IMR-90 (cell line): ENCODE measurements around the gene ADCY9. TPM values are rescaled to one million over a fixed set of nuclear protein-coding genes. Genes with fewer than 3 reads are reported as not detected.

Source experiments
- ATAC-seq: fragments of 200-7000 bp; cut with Tn5 transposase; 2 replicates; pipeline ENCODE4 v1.9.1; 2020; ENCODE audit warnings: low read depth, mild to moderate bottlenecking, moderate library complexity
- BruUV-seq: library from RNA; stranded (reverse); fragments of 400-500 nt; replicated peaks from 2 replicates; lab custom pipeline; 2021; lab: Mats Ljungman, UMichigan
- CTCF ChIA-PET: fragments of 300-600 bp; formaldehyde crosslinking; extraction: SDS; loops from one replicate; lab custom pipeline; 2021; ENCODE audit warnings: antibody characterized with exemption; lab: Yijun Ruan, JAX
- POLR2A ChIA-PET: fragments of 300-600 bp; sonication (Branson Sonifier 250); formaldehyde crosslinking; loops from one replicate; lab custom pipeline; 2022; ENCODE audit warnings: antibody characterized with exemption; ENCODE audit not compliant: unreplicated experiment; lab: Charles Lee
- DNase-seq: peaks from one replicate; pipeline ENCODE4 v3.0.0; 2013
- H2AFZ ChIP-seq: replicated peaks from 2 replicates; pipeline ENCODE3; 2013; ENCODE audit warnings: low read length, mild to moderate bottlenecking; ENCODE audit not compliant: poor library complexity
- H2AK5ac ChIP-seq: 2 replicates; pipeline ENCODE4 v1.6.1; 2013; ENCODE audit warnings: low read depth, low read length, inconsistent platforms
- H2AK9ac ChIP-seq: replicated peaks from 2 replicates; pipeline ENCODE3; 2013; ENCODE audit warnings: mild to moderate bottlenecking, low read depth, low read length, moderate library complexity; ENCODE audit not compliant: poor library complexity
- H2BK120ac ChIP-seq: 2 replicates; pipeline ENCODE4 v1.6.1; 2013; ENCODE audit warnings: low read depth, low read length, inconsistent platforms
- H2BK15ac ChIP-seq: 3 replicates; pipeline ENCODE4 v1.6.1; 2013; ENCODE audit warnings: low read depth, low read length, inconsistent platforms
- H2BK20ac ChIP-seq: 2 replicates; pipeline ENCODE4 v1.6.1; 2013; ENCODE audit warnings: low read depth, mild to moderate bottlenecking, inconsistent platforms, low read length, moderate library complexity
- H2BK5ac ChIP-seq: 2 replicates; pipeline ENCODE4 v1.6.1; 2013; ENCODE audit warnings: mild to moderate bottlenecking, low read depth, low read length, inconsistent platforms; ENCODE audit not compliant: poor library complexity, severe bottlenecking
- H3K14ac ChIP-seq: replicated peaks from 2 replicates; pipeline ENCODE4 v1.6.1; 2013; ENCODE audit warnings: low read depth, low read length, inconsistent platforms
- H3K18ac ChIP-seq: 2 replicates; pipeline ENCODE4 v1.6.1; 2013; ENCODE audit warnings: low read depth, low read length, control low read depth
- H3K23ac ChIP-seq: 2 replicates; pipeline ENCODE4 v1.6.1; 2013; ENCODE audit warnings: low read depth, low read length, inconsistent platforms
- H3K27ac ChIP-seq: 2 replicates; pipeline ENCODE4 v1.5.1; 2013; ENCODE audit warnings: mild to moderate bottlenecking, control low read depth, low read length; ENCODE audit not compliant: insufficient read depth
- H3K27me3 ChIP-seq: 2 replicates; pipeline ENCODE4 v1.6.1; 2013; ENCODE audit warnings: low read length; ENCODE audit not compliant: control insufficient read depth, insufficient read depth
- H3K36me3 ChIP-seq: 2 replicates; pipeline ENCODE4 v1.6.1; 2013; ENCODE audit warnings: low read length, mixed read lengths; ENCODE audit not compliant: control insufficient read depth, insufficient read depth
- H3K4ac ChIP-seq: 2 replicates; pipeline ENCODE4 v1.6.1; 2013; ENCODE audit warnings: low read depth, low read length, inconsistent platforms
- H3K4me1 ChIP-seq: 2 replicates; pipeline ENCODE4 v1.6.1; 2013; ENCODE audit warnings: low read length, mixed read lengths; ENCODE audit not compliant: control insufficient read depth, insufficient read depth
- H3K4me2 ChIP-seq: 2 replicates; pipeline ENCODE4 v1.6.1; 2013; ENCODE audit warnings: low read depth, mild to moderate bottlenecking, control low read depth, low read length, moderate library complexity
- H3K4me3 ChIP-seq: 2 replicates; pipeline ENCODE4 v1.5.1; 2013; ENCODE audit warnings: low read depth, mild to moderate bottlenecking, control low read depth, low read length, moderate library complexity; ENCODE audit not compliant: insufficient read depth
- H3K56ac ChIP-seq: 2 replicates; pipeline ENCODE4 v1.6.1; 2013; ENCODE audit warnings: low read length, inconsistent platforms; ENCODE audit not compliant: insufficient read depth; ENCODE audit errors: extremely low read depth
- H3K79me1 ChIP-seq, 2 experiments: 2 replicates each; pipeline ENCODE4 v1.6.1; 2013; ENCODE audit warnings: low read length in 2 of 2, inconsistent platforms in 1 of 2, low read depth in 1 of 2
- H3K9ac ChIP-seq: 2 replicates; pipeline ENCODE4 v1.6.1; 2013; ENCODE audit warnings: low read depth, low read length, control low read depth
- H3K9me1 ChIP-seq: 2 replicates; pipeline ENCODE4 v1.6.1; 2013; ENCODE audit warnings: low read length, inconsistent platforms; ENCODE audit not compliant: insufficient read depth
- H3K9me3 ChIP-seq: 2 replicates; pipeline ENCODE4 v1.6.1; 2013; ENCODE audit warnings: low read length; ENCODE audit not compliant: control insufficient read depth, insufficient read depth
- H4K20me1 ChIP-seq: 2 replicates; pipeline ENCODE4 v1.6.1; 2013; ENCODE audit warnings: low read length, inconsistent platforms; ENCODE audit not compliant: insufficient read depth
- H4K5ac ChIP-seq: 2 replicates; pipeline ENCODE4 v1.6.1; 2013; ENCODE audit warnings: mild to moderate bottlenecking, low read depth, low read length, control low read depth
- H4K8ac ChIP-seq, 2 experiments: 2 replicates each; pipeline ENCODE4 v1.6.1; 2013; ENCODE audit warnings: low read depth in 2 of 2, low read length in 2 of 2, control low read depth in 1 of 2, inconsistent platforms in 1 of 2
- H4K91ac ChIP-seq: 2 replicates; pipeline ENCODE4 v1.6.1; 2013; ENCODE audit warnings: low read depth, low read length, inconsistent platforms; ENCODE audit not compliant: insufficient read depth
- BHLHE40 ChIP-seq: fragments of 150-350 bp; IDR thresholded peaks from 2 replicates; pipeline ENCODE4 v1.6.1; 2016; ENCODE audit warnings: mild to moderate bottlenecking, low read depth, low read length
- CTCF ChIP-seq: conservative IDR thresholded peaks from 2 replicates; pipeline ENCODE4 v1.5.1; 2012; ENCODE audit warnings: mild to moderate bottlenecking, low read depth, low read length, improper control_type of control experiment
- MXI1 ChIP-seq: IDR thresholded peaks from 2 replicates; pipeline ENCODE4 v1.6.1; 2012; ENCODE audit warnings: low read depth, mild to moderate bottlenecking, low read length, moderate library complexity, borderline replicate concordance
- NFE2L2 ChIP-seq: fragments of 150-350 bp; IDR thresholded peaks from 2 replicates; pipeline ENCODE4 v1.6.1; 2016; ENCODE audit warnings: low read depth, mild to moderate bottlenecking, low read length
- WGBS, 2 experiments: methylation state at CpG; one replicate each; pipeline versions ENCODE4 v1.1.5 to v1.1.7; 2013; ENCODE audit warnings: missing lambda C conversion rate in 2 of 2; ENCODE audit not compliant: insufficient read length in 1 of 2; ENCODE audit errors: extremely low coverage in 2 of 2; 5-methylcytosine and 5-hydroxymethylcytosine counted together
- dilution Hi-C: fragments of 300-500 bp; cut with HindIII; formaldehyde crosslinking; loops from one replicate; pipeline ENCODE4 v1.14.3; 2018; ENCODE audit warnings: low sequenced_read_pairs; ENCODE audit not compliant: unreplicated experiment
- in situ Hi-C: fragments of 300-500 bp; cut with MboI; formaldehyde crosslinking; loops from 3 replicates; pipeline ENCODE4 v1.14.3; 2019; ENCODE audit warnings: low sequenced_read_pairs, inconsistent platforms, mixed read lengths
- intact Hi-C: fragments of 100-400 bp; cut with micrococcal nuclease; formaldehyde crosslinking; loops from 2 replicates; pipeline ENCODE4 v1.10.0; 2022
- polyA plus RNA-seq, 3 experiments: library from polyadenylated mRNA; depleted of rRNA; stranded (reverse); fragments of >200 nt; gene quantifications; 2 replicates each; pipeline ENCODE4 v1.2.3, GENCODE V29; 2012; ENCODE audit warnings: low replicate concordance in 1 of 3
- total RNA-seq: library from RNA; depleted of rRNA; stranded (reverse); fragments of >200 nt; gene quantifications from 2 replicates; pipeline ENCODE4 v1.2.3, GENCODE V29; 2012

ADCY9 gene
- total and polyA plus RNA-seq, 2 of the 4 experiments (the other 2 are of a cell fraction) = 5.4 to 12.5 TPM

GRCh38 chr16:4002121-4002520, 114.1 kb downstream of the ADCY9 start:
- H2BK15ac ChIP-seq = no peak overlapping the region
- H3K27me3 ChIP-seq = no peaks in the 10 kb centered on the region
- ChIA-PET CTCF (no interaction called here), POLR2A (interaction anchor here (0.5 kb wide), 1 partner anchor 159 kb away, joined by 9 read pairs; no protein-coding TSS in a partner anchor)
- peaks cover 26% of the 10 kb centered on the region for H3K4me1 ChIP-seq
- H3K9me1 ChIP-seq = peaks cover 33% of the 10 kb centered on the region
- no peak overlapping the region for H2AFZ ChIP-seq
- no peak overlapping the region for H2AK5ac ChIP-seq
- DNase-seq = no peak
- BruUV-seq = no TSS peak
- no CpG with 5 or more reads among the region's 2 CpGs for WGBS, 2 experiments
- no peak overlapping the region for H2AK9ac ChIP-seq
- no peak overlapping the region for H4K91ac ChIP-seq
- H4K20me1 ChIP-seq = peaks cover 8% of the 10 kb centered on the region
- dilution Hi-C loops = no loop called here
- H3K4me2 ChIP-seq = no peak overlapping the region
- H3K23ac ChIP-seq = no peak overlapping the region
- no peak for ATAC-seq
- no peak overlapping the region for H3K4ac ChIP-seq
- H2BK120ac ChIP-seq = no peak overlapping the region
- no peak overlapping the region for H2BK5ac ChIP-seq
- no peak overlapping the region for H3K18ac ChIP-seq
- no peak for TF ChIP-seq MXI1
- TF ChIP-seq CTCF = no peak
- no peak for TF ChIP-seq BHLHE40
- TF ChIP-seq NFE2L2 = no peak
- 0 out of 2 replicates have a peak, but pooled peaks cover 2% of the 10 kb centered on the region for H3K36me3 ChIP-seq
- H3K14ac ChIP-seq = no peak overlapping the region
- H3K9ac ChIP-seq = no peak overlapping the region
- no peak overlapping the region for H3K4me3 ChIP-seq
- H3K9me3 ChIP-seq = no peaks in the 10 kb centered on the region
- intact Hi-C loops = no loop called here
- no peak overlapping the region for H3K27ac ChIP-seq
- no peak overlapping the region for H4K5ac ChIP-seq
- no peak overlapping the region for H3K56ac ChIP-seq
- H4K8ac ChIP-seq = no peak overlapping the region
- in situ Hi-C loops = no loop called here
- H2BK20ac ChIP-seq = no peak overlapping the region
- peaks cover 19 to 85% of the 10 kb centered on the region in 2 experiments; a peak in 3 of 4 replicates for H3K79me1 ChIP-seq
